Activated T-cell treated with anti-CD3 and anti-CD28 coated beads for 24 hours (primary cell): ENCODE results near the gene INO80D.
"Not testable (repeated sequence)": the region's sequence is repeated elsewhere in the genome, so short reads cannot be mapped to it uniquely, and the experiment has no call there.

Source experiments
- DNase-seq: peaks from one replicate; pipeline ENCODE4 v3.0.0-alpha.2; 2020; ENCODE audit warnings: low read depth

The INO80D gene

DNA sequence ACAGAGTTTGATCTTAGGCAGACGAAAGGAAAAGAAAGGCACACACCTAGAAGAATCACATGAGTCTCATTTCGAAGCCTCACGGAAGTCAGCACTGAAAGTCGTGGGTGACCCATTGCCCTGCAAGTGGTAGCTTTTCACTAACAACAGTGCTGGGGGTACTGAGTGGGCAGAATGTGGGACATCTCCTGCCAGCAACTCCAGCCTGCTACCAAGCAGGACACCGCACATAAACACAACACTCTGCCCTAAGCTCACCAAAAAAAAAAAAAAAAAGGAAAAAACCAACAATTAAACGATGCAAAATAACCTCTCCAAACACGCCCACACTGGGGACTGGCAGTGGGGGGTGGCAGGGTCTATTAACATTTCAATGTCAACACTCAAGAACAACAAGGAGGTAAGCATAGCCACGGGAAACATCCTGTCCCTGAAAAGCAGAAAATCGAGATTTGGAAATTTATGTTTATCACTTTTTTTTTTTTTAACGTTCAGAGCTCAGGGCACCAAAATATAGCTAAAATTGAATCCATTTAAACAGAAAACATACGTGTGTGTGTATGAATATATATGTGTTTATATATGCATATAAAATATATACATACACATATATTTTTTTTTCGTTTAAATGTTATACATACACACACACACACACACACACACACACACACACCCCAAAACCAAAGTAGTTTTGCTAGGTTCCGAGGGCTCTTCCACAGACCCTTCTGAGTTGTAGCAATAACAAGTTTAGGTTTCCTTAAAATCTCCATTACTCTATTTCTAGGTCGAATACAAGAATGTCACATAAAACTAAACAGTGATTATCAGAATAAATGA lies 2.2 kb downstream of the INO80D start:
- peak; percentile 7 for DNase-seq

DNA sequence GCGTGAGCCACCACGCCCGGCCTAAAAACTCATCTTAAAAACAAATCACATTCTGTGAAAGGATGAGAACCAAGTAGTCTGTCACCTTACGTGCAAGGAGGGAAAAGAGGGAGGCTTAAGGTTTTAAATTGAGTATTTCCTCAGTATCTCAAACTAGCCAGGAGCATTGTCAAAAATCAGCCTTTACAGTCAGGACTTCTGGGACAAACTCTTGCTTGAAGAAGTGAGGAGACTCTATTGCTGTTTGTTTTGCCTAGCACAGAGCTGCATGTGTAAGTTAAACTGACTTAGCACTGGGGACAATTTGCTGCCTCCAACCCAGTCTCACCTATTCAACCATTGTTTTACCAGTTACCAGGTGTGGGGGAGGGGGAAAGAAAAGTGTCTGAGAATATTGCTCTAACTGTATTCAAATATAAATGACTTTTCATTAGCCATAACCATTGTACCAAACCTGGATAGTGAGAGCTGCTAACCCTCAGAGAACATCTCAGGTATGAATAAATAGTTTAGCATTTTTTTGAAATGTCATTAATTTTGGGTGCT lies 3.6 kb downstream of the INO80D start:
- DNase-seq: no peak

DNA sequence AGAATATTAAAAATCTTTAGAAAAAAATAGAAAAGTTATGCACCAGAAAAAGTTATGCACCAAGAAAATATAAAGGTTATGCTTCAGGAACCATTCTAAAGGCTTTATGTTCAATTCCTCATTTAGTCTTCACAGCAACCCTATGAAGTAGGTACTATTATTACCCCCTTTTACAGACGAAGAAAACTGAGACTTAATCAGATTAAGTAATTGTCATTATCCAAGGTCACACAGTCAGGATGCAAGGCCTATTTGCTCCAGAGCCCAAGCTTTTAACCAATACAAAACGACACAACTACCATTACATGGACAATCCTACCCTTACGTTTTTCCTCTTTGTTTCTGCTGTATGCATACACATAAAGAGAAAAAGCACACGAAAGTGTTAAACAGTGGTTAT lies 5.0 kb downstream of the INO80D start:
- DNase-seq: no peak

DNA sequence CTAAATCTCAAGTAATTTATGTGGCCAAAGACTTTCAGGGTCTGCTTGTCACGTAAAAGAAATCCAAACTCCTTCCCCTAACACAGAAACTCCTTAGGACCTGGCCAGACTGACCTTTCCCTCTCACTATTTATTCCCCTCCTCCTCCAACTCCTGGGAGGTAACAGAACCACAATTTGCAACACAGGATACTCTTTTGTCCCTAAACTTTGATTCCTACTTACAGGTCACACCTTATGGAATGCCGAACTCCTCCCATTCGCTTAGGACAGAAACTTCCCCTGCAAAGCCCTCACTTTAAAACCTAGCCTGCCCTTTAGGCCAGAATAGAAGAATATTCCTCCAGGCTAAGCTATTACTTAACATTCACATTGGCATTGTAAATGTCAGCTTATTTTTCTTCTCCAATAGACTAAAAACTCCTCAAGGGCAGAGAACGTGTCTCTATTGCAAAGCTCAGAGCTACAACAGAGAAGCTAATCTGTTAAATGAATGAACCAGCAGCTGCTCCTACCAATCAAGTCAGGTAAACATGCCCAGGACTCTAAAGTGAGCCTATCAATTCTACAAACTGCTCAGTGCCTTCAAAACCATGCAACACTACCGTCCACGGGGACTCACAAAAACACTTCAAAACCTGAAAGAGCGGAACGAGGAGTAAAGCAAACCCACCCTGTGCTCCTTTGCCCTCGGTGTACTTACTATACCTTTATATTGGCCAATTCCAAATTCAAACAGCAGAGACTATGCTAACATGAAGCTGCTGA lies 6.1 kb downstream of the INO80D start:
- no peak for DNase-seq

DNA sequence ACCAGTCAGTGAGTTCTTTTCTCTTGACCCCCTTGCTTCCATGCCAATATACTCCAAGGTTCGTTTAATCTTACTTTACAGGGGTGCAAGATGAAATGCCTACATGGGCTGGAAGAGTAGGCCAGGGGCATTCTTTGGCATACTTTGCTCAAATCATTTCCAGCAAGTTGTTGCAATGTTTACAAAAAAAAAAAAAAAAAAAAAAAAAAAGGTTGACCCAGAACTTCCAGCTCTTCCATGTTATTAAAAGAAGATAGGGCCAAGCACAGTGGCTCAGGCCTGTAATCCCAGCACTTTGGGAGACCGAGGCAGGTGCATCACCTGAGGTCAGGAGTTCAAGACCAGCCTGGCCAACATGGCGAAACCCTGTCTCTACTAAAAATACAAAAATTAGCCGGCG lies 8.1 kb downstream of the INO80D start:
- not testable (repeated sequence) for DNase-seq

DNA sequence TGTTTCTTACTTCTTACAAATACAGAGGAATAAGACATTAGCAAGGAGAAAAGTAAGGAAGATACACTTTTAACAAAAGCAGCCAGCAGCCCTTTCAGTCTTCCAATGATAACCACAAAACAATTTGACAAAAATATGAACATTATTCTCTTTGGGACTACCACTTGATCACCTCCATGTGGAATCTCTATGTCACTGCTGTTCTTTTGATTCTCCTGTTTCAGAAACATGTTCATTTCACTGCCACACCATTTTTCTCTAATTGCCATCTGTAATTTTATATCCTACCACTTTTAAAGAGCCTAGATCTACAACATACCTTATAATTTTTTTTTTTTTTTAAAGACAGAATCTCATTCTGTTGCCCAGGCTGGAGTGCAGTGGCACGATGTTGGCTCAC lies 10.9 kb downstream of the INO80D start:
- no peak for DNase-seq

DNA sequence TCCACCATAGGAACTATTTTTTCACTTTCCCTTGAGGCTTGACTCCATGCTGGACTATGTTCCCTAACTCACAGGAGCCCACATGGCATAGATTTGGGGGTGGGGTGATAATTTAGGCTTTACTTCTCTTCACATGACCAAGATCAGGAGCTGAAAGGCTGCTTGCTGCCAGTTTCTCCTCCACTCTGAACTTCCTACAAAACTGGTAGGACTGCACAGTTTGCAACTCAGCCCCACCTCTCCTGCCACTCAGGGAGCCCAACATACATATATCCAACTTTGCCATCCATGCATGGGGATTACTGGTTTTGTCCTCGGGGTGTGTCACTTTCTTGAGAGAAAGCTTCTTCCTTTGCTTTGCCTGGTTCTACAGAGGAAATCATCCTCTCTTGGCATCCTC lies 14.2 kb downstream of the INO80D start:
- DNase-seq: no peak

DNA sequence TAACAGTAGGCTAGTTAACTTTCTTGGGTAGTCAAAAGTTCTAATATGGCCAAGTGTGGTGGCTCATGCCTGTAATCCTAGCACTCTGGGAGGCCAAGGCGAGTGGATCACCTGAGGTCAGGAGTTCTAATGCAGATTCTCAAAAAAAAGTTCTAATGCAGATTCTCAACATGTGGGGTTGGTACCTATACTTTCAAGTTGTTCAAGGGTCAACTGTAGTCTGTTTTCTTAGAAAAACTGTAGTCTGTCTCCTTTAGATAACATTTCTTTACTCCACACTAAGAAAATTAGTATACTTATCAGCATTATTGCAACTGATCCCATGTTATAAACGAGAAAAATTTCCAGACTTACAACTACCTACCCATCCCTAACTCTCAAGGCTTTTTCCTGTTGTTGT lies 16.6 kb downstream of the INO80D start:
- no peak for DNase-seq

DNA sequence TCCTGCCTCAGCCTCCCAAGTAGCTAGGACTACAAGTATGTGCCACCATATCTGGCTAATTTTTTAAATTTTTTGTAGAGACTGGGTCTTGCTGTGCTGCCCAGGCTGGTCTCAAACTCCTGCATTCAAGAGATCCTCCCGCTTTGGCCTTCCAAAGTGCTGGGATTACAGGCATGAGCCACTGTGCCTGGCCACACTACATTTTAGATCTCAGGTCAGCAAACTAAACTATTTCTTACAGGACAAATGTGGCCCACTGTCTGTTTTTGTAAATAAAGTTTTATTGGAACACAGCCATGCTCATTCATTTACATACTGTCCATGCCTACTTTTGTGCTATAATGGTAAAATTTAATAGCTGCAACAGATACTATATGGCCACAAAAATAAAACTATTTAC lies 17.8 kb downstream of the INO80D start:
- DNase-seq: no peak

DNA sequence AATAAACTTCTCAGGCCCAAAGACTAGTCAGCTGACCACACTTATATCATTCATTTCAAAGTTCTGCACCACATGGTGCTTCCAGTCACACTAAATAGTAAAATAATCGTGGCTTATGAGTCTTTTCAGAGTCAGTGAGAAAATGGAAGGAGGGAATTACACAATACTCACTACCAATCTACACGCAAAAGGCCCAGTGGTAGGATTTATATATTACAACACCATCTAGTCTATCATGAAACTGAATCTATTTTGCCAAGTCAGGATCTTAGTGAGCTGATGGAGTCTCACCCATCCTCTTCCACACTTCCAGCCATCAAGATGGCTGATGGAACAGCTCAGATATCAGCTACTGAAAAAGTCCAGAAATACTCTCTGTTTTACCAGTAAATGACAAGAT lies 21.9 kb downstream of the INO80D start:
- DNase-seq: no peak

DNA sequence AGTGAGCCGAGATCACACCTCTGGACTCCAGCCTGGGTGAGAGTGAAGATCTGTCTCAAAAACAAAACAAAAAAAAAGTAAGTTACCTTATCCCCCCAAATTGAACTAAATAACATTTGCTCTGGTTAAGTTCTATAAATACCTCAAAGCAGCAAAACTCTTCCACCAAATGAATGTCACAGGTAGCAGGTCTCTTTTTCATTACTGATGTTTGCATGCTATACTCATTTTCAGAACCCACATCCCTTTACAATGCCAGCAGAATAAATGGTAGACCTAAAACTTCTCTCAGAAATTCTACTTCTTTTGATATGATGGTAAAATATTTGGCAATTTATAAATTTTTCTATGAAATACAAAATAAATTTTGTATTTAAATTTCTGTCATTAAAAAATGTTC lies 22.3 kb downstream of the INO80D start:
- DNase-seq: no peak

DNA sequence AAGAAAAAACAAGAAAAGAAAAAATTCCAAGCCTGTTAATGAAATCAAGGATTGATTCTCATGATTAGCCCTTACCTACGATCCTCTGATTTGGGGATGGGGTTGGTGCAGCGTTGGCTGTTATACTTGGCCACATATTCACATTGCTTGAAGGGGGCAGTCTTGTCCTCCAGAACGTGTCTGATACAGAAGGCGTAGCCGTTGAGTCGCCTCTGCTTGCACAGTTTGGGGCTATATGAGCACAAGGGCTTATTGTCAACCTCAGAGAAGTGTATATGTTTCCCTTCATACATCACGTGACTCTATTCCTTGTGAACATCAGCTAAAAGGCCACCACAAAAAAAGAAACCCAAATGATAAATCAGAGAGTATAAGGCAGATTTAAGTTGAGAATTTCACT lies 23.2 kb downstream of the INO80D start:
- no peak for DNase-seq

DNA sequence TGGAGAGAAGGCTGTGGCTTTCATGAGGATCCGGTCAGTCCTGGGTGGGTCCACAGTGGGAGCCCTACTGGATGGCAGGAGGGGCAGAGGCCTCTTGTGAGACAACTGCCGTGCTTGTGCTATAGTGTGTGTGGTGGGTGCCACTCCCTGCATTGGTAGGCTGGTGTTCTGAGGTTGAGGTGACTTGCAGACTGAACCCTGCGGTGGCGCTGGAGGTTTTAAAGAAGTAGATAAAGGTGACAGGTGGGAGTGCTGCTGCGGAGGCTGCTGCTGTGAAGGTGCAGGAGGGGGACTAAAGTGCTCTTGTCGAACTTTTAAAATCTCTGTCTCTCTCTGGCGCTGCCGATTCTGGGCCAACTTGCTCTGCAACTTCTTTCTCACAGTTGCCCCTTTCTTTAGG lies 29.7 kb downstream of the INO80D start:
- DNase-seq: no peak

DNA sequence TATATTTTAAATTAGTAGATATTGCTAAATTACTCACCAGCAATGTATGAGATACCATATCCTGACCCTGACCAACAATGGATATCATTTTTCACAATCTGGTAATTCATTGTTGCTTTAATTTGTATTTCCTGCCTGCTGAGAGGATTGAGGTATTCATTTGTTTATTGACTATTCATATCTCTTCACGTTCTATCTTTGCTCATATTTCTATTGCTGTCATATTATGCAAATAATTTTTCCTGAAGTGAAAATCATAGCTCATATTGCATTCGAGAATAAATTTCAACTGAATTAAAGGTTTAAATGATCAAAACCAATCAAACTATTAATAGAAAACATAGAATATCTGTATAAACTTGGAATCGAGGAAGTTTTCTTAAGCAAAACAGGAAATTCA lies 31.0 kb downstream of the INO80D start:
- no peak for DNase-seq

DNA sequence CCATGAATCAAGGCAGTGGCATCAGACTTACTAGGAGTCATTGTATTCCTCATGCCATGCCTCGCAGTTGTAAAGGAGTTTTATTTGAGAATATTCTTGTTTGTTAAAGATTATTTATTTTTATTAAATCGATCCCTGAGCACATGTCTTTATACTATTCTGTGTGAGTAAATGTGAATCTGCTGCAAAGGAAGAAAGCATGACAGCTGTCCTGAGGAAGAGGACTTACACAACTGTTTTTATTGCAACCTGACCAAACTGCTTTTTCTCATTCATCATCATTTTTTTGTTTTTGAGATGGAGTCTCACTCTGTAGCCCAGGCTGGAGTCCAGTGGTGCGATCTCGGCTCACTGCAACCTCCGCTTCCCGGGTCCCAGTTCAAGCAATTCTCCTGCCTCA lies 34.1 kb downstream of the INO80D start:
- no peak for DNase-seq

DNA sequence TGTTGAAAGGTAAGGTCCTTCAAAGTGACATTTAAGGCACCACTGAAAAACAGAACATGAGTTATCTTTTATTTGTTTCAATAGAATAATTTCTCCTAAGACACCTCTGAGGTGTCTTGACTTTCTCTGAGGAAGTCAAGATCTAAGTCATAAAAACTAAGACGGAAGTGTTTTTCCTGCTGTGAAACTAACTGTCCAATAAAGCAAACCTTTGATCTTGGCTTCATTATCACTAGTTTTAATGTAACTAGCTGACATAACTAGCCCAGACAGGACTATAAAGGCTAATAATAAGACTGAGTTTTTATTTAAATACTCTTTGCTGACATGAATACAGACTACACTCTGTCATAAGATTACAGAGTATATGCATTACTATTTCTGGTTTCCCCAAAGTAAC lies 36.6 kb downstream of the INO80D start:
- DNase-seq: no peak

DNA sequence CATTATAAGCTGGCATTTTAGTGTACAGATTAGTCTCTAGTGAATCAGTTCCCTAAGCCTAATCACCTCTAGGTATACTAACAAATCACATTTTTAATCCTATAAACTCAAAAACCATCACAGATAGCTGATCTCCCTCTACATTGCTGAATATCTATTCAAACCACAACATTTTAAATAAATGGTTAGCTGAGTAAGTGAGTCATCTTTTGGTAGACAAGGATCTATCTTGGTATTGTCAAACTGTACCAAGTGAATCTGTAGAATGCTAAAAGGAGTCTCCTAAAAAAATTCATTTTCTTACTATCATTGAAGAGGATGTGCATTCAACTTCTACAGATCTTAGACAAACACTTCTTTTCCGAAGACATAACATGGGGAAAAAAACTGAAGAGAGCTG lies 40.7 kb downstream of the INO80D start:
- DNase-seq: no peak

DNA sequence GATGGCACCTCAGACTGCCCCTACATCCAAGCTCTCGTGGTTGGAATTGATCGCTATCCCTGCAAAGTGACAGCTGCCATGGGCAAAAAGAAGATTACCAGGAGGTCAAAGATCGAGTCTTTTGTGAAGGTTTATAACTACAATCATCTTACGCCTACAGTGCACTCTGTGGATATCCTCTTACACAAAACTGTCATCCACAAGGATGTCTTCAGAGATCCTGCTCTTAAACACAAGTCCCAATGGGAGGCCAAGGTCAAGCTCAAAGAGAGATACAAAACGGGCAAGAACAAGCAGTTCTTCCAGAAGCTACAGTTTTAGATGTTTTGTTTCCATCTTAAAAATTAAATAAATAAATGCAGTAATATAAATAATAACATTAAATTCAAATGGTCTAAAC lies 45.4 kb downstream of the INO80D start:
- DNase-seq: no peak

DNA sequence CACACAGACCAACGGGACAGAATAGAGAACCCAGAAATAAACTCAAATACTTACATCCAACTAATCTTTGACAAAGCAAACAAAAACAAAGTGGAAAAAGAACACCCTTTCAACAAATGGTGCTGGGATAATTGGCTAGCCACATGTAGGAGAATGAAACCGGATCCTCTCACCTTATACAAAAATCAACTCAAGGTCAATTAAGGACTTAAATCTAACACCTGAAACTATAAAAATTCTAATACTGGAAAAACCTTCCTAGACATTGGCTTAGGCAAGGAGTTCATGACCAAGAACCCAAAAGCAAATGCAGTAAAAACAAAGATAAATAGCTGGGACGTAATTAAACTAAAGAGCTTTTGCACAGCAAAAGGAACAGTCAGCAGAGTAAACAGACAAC lies 50.6 kb downstream of the INO80D start:
- not testable (repeated sequence) for DNase-seq

DNA sequence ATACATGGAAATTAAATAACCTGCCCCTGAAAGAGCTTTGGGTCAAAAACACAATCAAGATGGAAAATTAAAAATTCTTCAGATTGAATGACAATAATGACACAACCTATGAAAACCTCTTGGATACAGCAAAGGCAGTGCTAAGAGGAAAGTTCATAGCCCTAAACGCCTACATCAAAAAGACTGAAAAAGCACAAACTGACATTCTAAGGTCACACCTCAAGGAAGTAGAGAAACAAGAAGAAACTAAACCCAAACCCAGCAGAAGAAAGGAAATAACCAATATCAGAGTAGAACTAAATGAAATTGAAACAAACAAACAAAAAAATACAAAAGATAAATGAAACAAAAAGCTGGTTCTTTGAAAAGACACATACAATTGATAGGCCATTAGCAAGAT lies 52.5 kb downstream of the INO80D start:
- not testable (repeated sequence) for DNase-seq

DNA sequence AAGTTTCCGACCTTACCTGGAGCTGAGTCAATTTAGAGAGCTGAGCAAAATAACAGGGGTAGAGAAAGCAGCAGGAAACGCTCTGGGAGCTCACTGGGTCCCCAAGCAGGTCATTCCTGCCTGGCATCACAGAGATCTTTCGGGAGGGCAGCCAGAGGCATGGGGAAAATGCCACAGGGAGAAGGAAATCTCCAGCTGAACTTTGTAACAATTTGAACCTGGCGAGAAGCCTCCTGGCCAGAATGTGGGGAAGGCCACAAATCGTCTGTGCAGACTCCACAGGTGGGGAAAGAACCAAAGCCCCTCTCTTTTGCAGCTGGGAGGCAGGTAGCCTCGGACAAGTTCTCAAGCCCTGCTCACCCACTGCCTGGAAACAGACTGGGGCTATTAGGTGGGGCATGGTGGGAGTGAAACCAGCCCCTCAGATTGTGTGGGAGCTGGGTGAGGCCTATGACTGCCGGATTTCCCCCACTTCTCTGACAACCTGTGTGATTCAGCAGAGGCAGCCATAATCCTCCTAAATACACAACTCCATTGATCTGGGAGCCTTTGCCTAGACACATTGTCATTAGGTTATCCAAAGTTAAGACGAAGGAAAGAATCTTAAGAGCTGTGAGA lies 53.9 kb downstream of the INO80D start:
- no peak for DNase-seq

DNA sequence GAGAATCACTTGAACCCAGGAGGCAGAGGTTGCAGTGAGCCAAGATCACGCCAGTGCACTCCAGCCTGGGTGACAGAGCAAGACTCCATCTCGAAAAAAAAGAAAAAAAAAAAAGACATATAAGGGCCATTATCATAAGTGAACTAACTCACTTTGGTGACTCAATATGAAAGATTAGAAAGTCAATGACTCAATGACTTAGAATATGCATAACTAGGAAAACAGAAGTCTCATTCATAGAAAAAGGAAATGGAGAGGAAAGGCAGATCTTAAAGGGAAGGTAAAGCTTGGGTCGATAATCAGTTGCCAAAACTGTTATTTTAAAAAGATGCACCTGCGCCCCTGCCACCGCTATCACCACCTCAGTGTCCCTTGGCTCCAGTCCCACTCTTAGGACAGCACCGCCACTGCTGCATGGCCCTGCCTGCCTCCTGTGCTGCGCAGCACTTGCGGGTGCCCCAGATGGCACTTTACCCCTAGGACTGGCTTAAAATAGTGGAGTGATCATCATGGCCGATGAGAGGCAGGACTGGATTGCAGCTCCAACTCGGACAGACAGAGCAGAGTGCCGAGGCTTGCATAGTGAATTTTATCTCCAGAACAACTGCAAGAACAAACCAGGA lies 54.7 kb downstream of the INO80D start:
- DNase-seq: no peak
